GM19351 (cell line): ENCODE measurements around the gene PTPN13.
"Not testable (repeated sequence)": the region's sequence is repeated elsewhere in the genome, so short reads cannot be mapped to it uniquely, and the experiment has no call there.

ENCODE experiments used
- ATAC-seq: cut with Tn5 transposase; IDR thresholded peaks from one replicate; pipeline ENCODE4 v1.9.1; 2021; ENCODE audit warnings: mild to moderate bottlenecking, moderate library complexity; ENCODE audit not compliant: unreplicated experiment

The PTPN13 gene

GRCh38 chr4:86640469-86640868 lies 46.4 kb downstream of the PTPN13 start:
- ATAC-seq, result no peak

GRCh38 chr4:86641516-86642090 lies 47.5 kb downstream of the PTPN13 start:
- ATAC-seq, result peak; percentile 87

- no peak for ATAC-seq
These were observed 50.8 kb downstream of the PTPN13 start for GRCh38 chr4:86644892-86645291.

- no peak for ATAC-seq
These were observed 58.3 kb downstream of the PTPN13 start for GRCh38 chr4:86652332-86652932.

GRCh38 chr4:86653237-86653865 lies 59.2 kb downstream of the PTPN13 start:
- ATAC-seq, result no peak

- not testable (repeated sequence) for ATAC-seq
These were observed 62.7 kb downstream of the PTPN13 start for GRCh38 chr4:86656781-86657180.

GRCh38 chr4:86657382-86657781 lies 63.3 kb downstream of the PTPN13 start:
- ATAC-seq, result no peak

GRCh38 chr4:86657910-86658309 lies 63.8 kb downstream of the PTPN13 start:
- ATAC-seq, result peak; percentile 83

- ATAC-seq, result no peak
These were observed 66.3 kb downstream of the PTPN13 start for GRCh38 chr4:86660401-86660800.

- ATAC-seq, result no peak
These were observed 66.9 kb downstream of the PTPN13 start for GRCh38 chr4:86661006-86661405.

GRCh38 chr4:86661418-86661817 lies 67.3 kb downstream of the PTPN13 start:
- no peak for ATAC-seq

- ATAC-seq, result no peak
These were observed 70.8 kb downstream of the PTPN13 start for GRCh38 chr4:86664959-86665358.

GRCh38 chr4:86670298-86670697 lies 76.2 kb downstream of the PTPN13 start:
- no peak for ATAC-seq

GRCh38 chr4:86670756-86671155 lies 76.6 kb downstream of the PTPN13 start:
- ATAC-seq, result no peak

GRCh38 chr4:86675548-86675947 lies 81.4 kb downstream of the PTPN13 start:
- ATAC-seq, result no peak

GRCh38 chr4:86678796-86679195 lies 84.7 kb downstream of the PTPN13 start:
- no peak for ATAC-seq

GRCh38 chr4:86679441-86679840 lies 85.3 kb downstream of the PTPN13 start:
- ATAC-seq, result no peak

GRCh38 chr4:86683167-86683566 lies 89.1 kb downstream of the PTPN13 start:
- ATAC-seq, result no peak

- no peak for ATAC-seq
These were observed 89.9 kb downstream of the PTPN13 start for GRCh38 chr4:86683983-86684382.

- ATAC-seq, result no peak
These were observed 91.3 kb downstream of the PTPN13 start for GRCh38 chr4:86685401-86685800.

- ATAC-seq, result no peak
These were observed 92.6 kb downstream of the PTPN13 start for GRCh38 chr4:86686741-86687140.

- ATAC-seq, result no peak
These were observed 93.9 kb downstream of the PTPN13 start for GRCh38 chr4:86688026-86688425.

- no peak for ATAC-seq
These were observed 110.5 kb downstream of the PTPN13 start for GRCh38 chr4:86704601-86705000.
